Measurements from ENCODE around the gene PARVA.

DNA sequence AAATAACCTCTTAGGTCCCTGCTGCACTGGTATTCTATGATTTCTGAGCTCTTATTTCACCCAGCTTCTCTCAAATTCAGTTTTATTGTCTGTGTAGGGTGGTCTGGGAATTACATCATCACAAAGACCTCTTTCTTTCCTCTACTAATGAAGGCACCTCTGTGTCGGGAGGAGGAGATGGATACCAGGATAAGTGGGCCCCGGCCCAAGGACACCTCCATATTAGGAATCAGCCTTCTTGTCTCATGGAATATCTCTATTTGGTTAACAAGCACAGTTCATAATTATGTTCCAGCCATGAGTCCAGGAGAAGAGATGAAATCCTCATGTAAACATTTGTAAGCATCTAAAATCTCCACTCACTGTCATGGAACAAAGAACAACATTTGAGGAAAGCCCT lies 9.4 kb downstream of the PARVA start:
- TF ChIP-seq POLR2AphosphoS5 (IDR thresholded peaks at IDR 0.05; ENCODE audit: low read depth, low read length) (no peak), CTBP2 (IDR thresholded peaks at IDR 0.05; ENCODE audit: borderline replicate concordance, insufficient read depth, insufficient read length, low read length) (no peak), RAD21 (IDR thresholded peaks at IDR 0.05 in 1 of 2, conservative IDR thresholded peaks at IDR 0.05 in 1 of 2; ENCODE audit: low read depth in 2 of 2, low read length in 2 of 2) (no peak), CHD2 (IDR thresholded peaks at IDR 0.05; ENCODE audit: low read length) (no peak)
- TF ChIP-seq, protein P1, sequence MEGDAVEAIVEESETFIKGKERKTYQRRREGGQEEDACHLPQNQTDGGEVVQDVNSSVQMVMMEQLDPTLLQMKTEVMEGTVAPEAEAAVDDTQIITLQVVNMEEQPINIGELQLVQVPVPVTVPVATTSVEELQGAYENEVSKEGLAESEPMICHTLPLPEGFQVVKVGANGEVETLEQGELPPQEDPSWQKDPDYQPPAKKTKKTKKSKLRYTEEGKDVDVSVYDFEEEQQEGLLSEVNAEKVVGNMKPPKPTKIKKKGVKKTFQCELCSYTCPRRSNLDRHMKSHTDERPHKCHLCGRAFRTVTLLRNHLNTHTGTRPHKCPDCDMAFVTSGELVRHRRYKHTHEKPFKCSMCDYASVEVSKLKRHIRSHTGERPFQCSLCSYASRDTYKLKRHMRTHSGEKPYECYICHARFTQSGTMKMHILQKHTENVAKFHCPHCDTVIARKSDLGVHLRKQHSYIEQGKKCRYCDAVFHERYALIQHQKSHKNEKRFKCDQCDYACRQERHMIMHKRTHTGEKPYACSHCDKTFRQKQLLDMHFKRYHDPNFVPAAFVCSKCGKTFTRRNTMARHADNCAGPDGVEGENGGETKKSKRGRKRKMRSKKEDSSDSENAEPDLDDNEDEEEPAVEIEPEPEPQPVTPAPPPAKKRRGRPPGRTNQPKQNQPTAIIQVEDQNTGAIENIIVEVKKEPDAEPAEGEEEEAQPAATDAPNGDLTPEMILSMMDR (IDR thresholded peaks at IDR 0.05; ENCODE audit: control extremely low read depth in 1 of 3, insufficient read depth in 1 of 3, low read depth in 1 of 3, low read length in 3 of 3), result no peak
- TF ChIP-seq, protein P2, sequence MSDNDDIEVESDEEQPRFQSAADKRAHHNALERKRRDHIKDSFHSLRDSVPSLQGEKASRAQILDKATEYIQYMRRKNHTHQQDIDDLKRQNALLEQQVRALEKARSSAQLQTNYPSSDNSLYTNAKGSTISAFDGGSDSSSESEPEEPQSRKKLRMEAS (IDR thresholded peaks at IDR 0.05), result no peak

Data from H1 (cell line).